Esophagus squamous epithelium (tissue), 4 donors: ENCODE results near the gene CDC42EP1.

ENCODE experiments used
- CTCF ChIP-seq, 6 experiments: fragments of 450-650 bp in 4 of 6; fragments of 200-600 bp in 2 of 6; sonication (generic) in 2 of 6; IDR thresholded peaks; one replicate each; pipeline ENCODE4 v1.5.1; 2016 to 2019; ENCODE audit warnings: antibody characterized with exemption in 6 of 6, mild to moderate bottlenecking in 4 of 6, moderate library complexity in 4 of 6
- POLR2A ChIP-seq, 4 donors: fragments of 450-650 bp; IDR thresholded peaks; one replicate each; pipeline ENCODE4 v1.6.1; 2017; ENCODE audit warnings: antibody characterized with exemption in 4 of 4, mild to moderate bottlenecking in 4 of 4, moderate library complexity in 3 of 4

- TF ChIP-seq CTCF (IDR thresholded peaks at IDR 0.05) (no peak), POLR2A (IDR thresholded peaks at IDR 0.05) (no peak)
Measured at GRCh38 chr22:37568012-37568411, 7.7 kb downstream of the CDC42EP1 start.
